ENCODE data around the gene SLC35F2.
"Not testable (repeated sequence)": the region's sequence is repeated elsewhere in the genome, so short reads cannot be mapped to it uniquely, and the experiment has no call there.

The SLC35F2 gene

DNA sequence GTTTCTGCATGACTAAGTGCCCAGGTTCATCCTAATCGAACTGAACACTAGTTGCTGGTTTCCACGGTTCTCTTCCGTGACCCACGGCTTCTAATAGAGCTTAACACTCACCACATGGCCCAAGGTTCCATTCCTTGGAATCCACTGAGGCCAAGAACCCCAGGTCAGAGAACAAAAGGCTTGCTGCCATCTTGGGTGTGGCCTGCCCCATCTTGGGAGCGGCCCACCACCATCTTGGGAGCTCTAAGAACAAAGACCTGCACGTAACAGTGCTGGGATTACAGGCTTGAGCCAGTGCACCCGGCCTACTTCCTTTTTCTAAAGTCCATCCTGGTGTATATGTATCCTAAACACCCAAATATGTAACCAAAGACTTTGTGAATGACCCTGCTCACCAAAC, 68.8 kb downstream of the SLC35F2 start:
- H3K27me3 Mint-ChIP-seq: no peaks in the 10 kb centered on the region
- peaks cover 5% of the 10 kb centered on the region for H3K9me3 Mint-ChIP-seq
- H3K4me1 Mint-ChIP-seq (ENCODE audit: low read depth): no peaks in the 10 kb centered on the region
- no peaks in the 10 kb centered on the region for H3K36me3 Mint-ChIP-seq (ENCODE audit: low read depth)
- no peak overlapping the region for H3K27ac Mint-ChIP-seq
- no peak overlapping the region for H3K4me3 Mint-ChIP-seq
- intact Hi-C loops (cut with micrococcal nuclease): no loop called here

GRCh38 chr11:107787733-107788132, 70.9 kb downstream of the SLC35F2 start:
- H3K27me3 Mint-ChIP-seq: no peaks in the 10 kb centered on the region
- no peak overlapping the region for H3K4me3 Mint-ChIP-seq
- intact Hi-C loops (cut with micrococcal nuclease): no loop called here
- no peaks in the 10 kb centered on the region for H3K36me3 Mint-ChIP-seq (ENCODE audit: low read depth)
- no peak overlapping the region for H3K27ac Mint-ChIP-seq
- H3K4me1 Mint-ChIP-seq (ENCODE audit: low read depth): no peaks in the 10 kb centered on the region
- H3K9me3 Mint-ChIP-seq: no peaks in the 10 kb centered on the region

- H3K27me3 Mint-ChIP-seq: no peaks in the 10 kb centered on the region
- no peaks in the 10 kb centered on the region for H3K4me1 Mint-ChIP-seq (ENCODE audit: low read depth)
- H3K9me3 Mint-ChIP-seq: no peaks in the 10 kb centered on the region
- H3K36me3 Mint-ChIP-seq (ENCODE audit: low read depth): no peaks in the 10 kb centered on the region
- no peak overlapping the region for H3K4me3 Mint-ChIP-seq
- no peak overlapping the region for H3K27ac Mint-ChIP-seq
- intact Hi-C loops (cut with micrococcal nuclease): no loop called here
These were observed 73.2 kb downstream of the SLC35F2 start for GRCh38 chr11:107785401-107785800.

- Mint-ChIP-seq H3K27ac (no peak overlapping the region), H3K4me1 (ENCODE audit: low read depth) (no peaks in the 10 kb centered on the region), H3K36me3 (ENCODE audit: low read depth) (no peaks in the 10 kb centered on the region), H3K4me3 (no peak overlapping the region), H3K27me3 (peaks cover 2% of the 10 kb centered on the region), H3K9me3 (no peaks in the 10 kb centered on the region)
- intact Hi-C loops (cut with micrococcal nuclease): no loop called here
These were observed 75.5 kb downstream of the SLC35F2 start for GRCh38 chr11:107783121-107783520.

DNA sequence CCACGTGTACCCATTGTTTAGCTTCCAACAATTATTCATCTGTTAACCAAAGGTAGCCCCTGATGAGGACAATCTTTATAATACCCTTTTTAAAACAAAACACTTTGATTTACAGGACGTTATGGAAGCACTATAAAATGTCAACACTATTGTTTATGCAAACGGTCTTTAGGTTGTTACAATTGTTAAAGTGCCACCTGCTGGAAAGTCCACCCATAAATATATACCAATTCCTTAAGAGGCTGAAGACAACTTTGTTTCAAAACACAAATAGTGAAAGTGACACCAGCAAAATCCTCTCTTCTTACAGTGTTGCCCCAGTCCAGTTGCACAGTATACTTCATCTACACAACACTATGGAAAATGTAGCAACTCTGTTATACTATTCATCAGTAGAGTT, 77.8 kb downstream of the SLC35F2 start:
- Mint-ChIP-seq H3K4me1 (ENCODE audit: low read depth) (no peaks in the 10 kb centered on the region), H3K27ac (no peak overlapping the region), H3K27me3 (peaks cover 2% of the 10 kb centered on the region), H3K36me3 (ENCODE audit: low read depth) (no peaks in the 10 kb centered on the region), H3K4me3 (no peak overlapping the region), H3K9me3 (no peaks in the 10 kb centered on the region)
- intact Hi-C loops (cut with micrococcal nuclease): no loop called here

GRCh38 chr11:107780136-107780535, 78.5 kb downstream of the SLC35F2 start:
- H3K36me3 Mint-ChIP-seq (ENCODE audit: low read depth): no peaks in the 10 kb centered on the region
- no peak overlapping the region for H3K4me3 Mint-ChIP-seq
- intact Hi-C loops (cut with micrococcal nuclease): no loop called here
- H3K27ac Mint-ChIP-seq: no peak overlapping the region
- peaks cover 2% of the 10 kb centered on the region for H3K27me3 Mint-ChIP-seq
- no peaks in the 10 kb centered on the region for H3K4me1 Mint-ChIP-seq (ENCODE audit: low read depth)
- no peaks in the 10 kb centered on the region for H3K9me3 Mint-ChIP-seq

DNA sequence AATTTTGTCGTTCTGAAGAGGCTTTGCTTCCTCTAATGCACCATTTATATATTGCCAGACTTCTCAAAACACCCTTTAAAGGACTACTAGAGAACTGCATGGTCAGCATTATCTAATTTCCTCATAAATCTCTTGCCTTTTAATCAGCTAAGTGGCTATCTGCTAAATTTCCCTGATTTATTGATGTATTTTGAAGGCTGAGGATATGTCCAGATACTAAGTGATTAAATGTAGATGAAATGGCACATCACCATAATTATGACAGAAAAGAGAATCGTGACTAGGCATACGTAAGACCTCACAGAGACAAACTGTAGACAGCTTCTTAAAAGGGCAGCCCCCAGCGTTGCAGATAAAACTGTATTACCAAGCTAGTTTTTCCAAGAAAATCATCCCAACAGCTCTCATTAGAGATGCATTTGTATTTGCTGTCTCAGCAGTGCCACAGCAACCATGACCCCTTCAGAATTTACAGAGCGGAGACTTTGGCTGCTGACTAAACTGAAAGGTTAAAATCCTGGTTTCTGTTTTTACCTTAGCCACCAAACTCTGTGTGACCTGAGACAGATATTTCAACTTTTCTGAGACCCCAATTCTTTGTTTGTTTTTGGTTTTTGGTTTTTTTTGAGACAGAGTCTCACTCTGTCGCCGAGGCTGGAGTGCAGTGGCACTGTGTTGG, 79.6 kb downstream of the SLC35F2 start:
- Mint-ChIP-seq H3K27me3 (peaks cover 2% of the 10 kb centered on the region), H3K36me3 (ENCODE audit: low read depth) (no peaks in the 10 kb centered on the region), H3K9me3 (no peaks in the 10 kb centered on the region), H3K27ac (no peak overlapping the region), H3K4me1 (ENCODE audit: low read depth) (no peaks in the 10 kb centered on the region), H3K4me3 (no peak overlapping the region)
- intact Hi-C loops (cut with micrococcal nuclease): no loop called here

DNA sequence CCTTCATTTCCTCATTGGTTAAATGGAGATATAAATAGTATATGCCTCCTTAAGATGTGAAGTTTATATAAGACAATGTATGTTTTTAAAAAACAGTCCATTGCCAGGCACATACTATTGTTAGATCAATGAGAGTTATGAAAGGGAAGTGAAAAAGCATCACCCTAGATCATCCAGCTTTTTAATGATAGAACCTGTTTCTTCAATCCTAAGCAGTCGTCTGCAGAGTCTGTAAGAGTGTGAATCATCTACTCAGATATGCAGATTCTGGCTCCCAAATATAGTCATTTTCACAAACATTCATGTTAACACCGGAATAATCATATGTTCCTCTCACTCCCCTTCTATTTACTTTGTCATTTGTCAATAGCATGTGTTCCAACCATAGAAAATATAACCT, 81.5 kb downstream of the SLC35F2 start:
- H3K4me1 Mint-ChIP-seq (ENCODE audit: low read depth): no peaks in the 10 kb centered on the region
- peaks cover 2% of the 10 kb centered on the region for H3K27me3 Mint-ChIP-seq
- intact Hi-C loops (cut with micrococcal nuclease): no loop called here
- H3K9me3 Mint-ChIP-seq: no peaks in the 10 kb centered on the region
- no peak overlapping the region for H3K27ac Mint-ChIP-seq
- H3K4me3 Mint-ChIP-seq: no peak overlapping the region
- no peaks in the 10 kb centered on the region for H3K36me3 Mint-ChIP-seq (ENCODE audit: low read depth)

DNA sequence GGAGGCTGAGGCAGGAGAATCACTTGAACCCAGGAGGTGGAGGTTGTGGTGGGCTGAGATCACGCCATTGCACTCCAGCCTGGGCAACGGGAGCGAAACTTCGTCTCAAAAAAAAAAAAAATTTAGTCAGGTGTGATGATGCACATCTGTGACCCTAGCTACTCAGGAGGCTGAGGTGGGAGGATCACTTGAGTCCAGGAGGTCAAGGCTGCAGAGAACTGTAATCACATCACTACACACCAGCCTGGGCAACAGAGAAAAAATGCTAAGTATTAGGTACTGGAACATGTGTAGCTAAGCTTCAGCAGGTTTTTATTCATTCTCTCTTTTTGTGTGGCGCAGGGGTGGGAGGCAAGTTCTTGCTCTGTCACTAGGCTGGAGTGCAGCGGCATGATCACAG, 82.5 kb downstream of the SLC35F2 start:
- Mint-ChIP-seq H3K9me3 (no peaks in the 10 kb centered on the region), H3K4me3 (no peak overlapping the region), H3K27me3 (peaks cover 2% of the 10 kb centered on the region), H3K36me3 (ENCODE audit: low read depth) (no peaks in the 10 kb centered on the region), H3K27ac (no peak overlapping the region), H3K4me1 (ENCODE audit: low read depth) (no peaks in the 10 kb centered on the region)
- intact Hi-C loops (cut with micrococcal nuclease): no loop called here

GRCh38 chr11:107770551-107770951, 88.0 kb downstream of the SLC35F2 start:
- intact Hi-C loops (cut with micrococcal nuclease): loop anchor here (5.0 kb wide), 1 partner anchor 223 kb away; no protein-coding TSS in a partner anchor
- H3K4me3 Mint-ChIP-seq: no peak overlapping the region
- H3K27ac Mint-ChIP-seq: no peak overlapping the region

DNA sequence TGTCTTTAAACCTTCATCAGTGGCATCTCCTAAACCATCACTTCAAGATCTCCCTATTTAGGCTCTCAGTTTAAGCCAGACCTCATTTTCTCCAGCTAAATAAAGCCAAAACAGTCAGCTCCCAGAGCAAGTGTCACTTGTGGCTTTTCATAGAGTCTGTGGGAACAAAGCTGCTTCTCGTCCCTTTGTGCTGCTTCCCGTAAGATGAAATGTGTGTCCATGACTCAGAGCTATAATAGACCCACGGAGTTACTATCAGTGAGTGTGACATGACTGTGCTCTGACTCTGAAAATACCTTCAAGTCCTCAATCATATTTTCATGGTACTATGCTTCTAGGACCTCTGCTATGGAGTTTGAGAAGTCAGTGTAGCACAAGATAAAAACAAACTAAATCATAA, 89.4 kb downstream of the SLC35F2 start:
- Mint-ChIP-seq H3K36me3 (ENCODE audit: low read depth) (no peaks in the 10 kb centered on the region), H3K4me1 (ENCODE audit: low read depth) (no peaks in the 10 kb centered on the region), H3K4me3 (no peak overlapping the region), H3K9me3 (no peaks in the 10 kb centered on the region), H3K27ac (no peak overlapping the region), H3K27me3 (peaks cover 4% of the 10 kb centered on the region)
- intact Hi-C loops (cut with micrococcal nuclease): no loop called here

More at GRCh38 chr11:107770551-107770951, 88.0 kb downstream of the SLC35F2 start:
- Mint-ChIP-seq H3K9me3 (no peaks in the 10 kb centered on the region), H3K36me3 (ENCODE audit: low read depth) (no peaks in the 10 kb centered on the region), H3K4me1 (ENCODE audit: low read depth) (no peaks in the 10 kb centered on the region), H3K27me3 (peaks cover 4% of the 10 kb centered on the region)

DNA sequence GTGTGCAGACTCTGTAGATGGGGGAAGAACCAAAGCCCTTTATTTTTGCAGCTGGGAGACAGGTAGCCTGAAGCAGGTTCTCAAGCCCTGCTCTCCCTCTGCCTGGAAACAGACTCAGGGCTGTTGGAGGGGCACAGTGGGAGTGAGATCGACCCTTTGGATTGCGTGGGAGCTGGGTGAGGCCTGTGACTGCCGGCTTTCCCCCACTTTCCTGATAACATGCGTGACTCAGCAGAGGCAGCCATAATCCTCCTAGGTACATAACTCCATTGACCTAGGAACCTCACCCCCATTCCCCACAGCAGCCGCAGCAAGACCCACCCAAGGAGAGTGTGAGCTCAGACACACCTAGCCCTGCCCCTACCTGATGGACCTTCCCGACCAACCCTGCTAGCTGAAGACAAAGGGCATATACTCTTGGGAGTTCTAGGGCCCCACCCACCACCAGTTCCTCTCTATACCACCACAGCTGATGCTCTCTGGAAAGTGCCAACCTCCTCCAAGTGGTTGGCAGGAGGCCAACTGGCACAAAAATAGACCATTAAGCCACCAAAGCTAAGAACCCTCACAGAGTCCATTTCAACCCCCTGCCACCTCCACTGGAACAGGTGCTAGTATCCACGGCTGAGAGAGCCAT, 99.8 kb downstream of the SLC35F2 start:
- H3K27ac Mint-ChIP-seq; H3K36me3 Mint-ChIP-seq (ENCODE audit: low read depth); H3K27me3 Mint-ChIP-seq; H3K4me3 Mint-ChIP-seq; intact Hi-C loops (cut with micrococcal nuclease); H3K4me1 Mint-ChIP-seq (ENCODE audit: low read depth); H3K9me3 Mint-ChIP-seq: not testable (repeated sequence)

DNA sequence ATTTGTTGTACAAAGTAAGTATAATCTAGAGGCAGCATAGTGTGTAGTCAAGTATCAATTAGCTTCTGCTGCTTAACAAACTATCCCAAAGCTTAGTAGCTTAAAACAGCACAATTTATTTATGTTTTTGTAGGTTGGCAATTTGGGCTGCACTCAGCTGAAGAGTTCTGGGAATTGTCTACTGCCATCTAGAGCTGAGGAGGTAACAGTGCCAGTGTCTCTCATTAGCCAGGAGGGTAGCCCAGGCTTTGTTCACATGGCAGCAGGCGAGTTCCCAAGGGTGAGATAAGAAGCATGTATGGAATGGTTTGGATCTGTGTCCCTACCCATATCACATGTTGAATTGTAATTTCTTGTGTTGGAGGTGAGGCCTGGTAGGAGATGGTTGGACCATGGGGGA, 100.9 kb downstream of the SLC35F2 start:
- no peak overlapping the region for H3K27ac Mint-ChIP-seq
- H3K4me1 Mint-ChIP-seq (ENCODE audit: low read depth): no peaks in the 10 kb centered on the region
- H3K4me3 Mint-ChIP-seq: no peak overlapping the region
- no peaks in the 10 kb centered on the region for H3K9me3 Mint-ChIP-seq
- peaks cover 6% of the 10 kb centered on the region for H3K27me3 Mint-ChIP-seq
- H3K36me3 Mint-ChIP-seq (ENCODE audit: low read depth): no peaks in the 10 kb centered on the region
- intact Hi-C loops (cut with micrococcal nuclease): no loop called here

GRCh38 chr11:107756553-107756952, 102.0 kb downstream of the SLC35F2 start:
- no peak overlapping the region for H3K4me3 Mint-ChIP-seq
- intact Hi-C loops (cut with micrococcal nuclease): no loop called here
- H3K27ac Mint-ChIP-seq: no peak overlapping the region
- peaks cover 3% of the 10 kb centered on the region for H3K27me3 Mint-ChIP-seq
- H3K4me1 Mint-ChIP-seq (ENCODE audit: low read depth): no peaks in the 10 kb centered on the region
- no peaks in the 10 kb centered on the region for H3K36me3 Mint-ChIP-seq (ENCODE audit: low read depth)
- H3K9me3 Mint-ChIP-seq: no peaks in the 10 kb centered on the region

Data from dendritic cell treated with granulocyte-macrophage colony-stimulating factor and Interleukin-4, amounts not matched to agents 40 ng/mL and 50 ng/mL, for 4 days (primary cell).